B cell (primary cell): ENCODE measurements around the gene FGFR3. TPM values are rescaled to one million over a fixed set of nuclear protein-coding genes. Genes with fewer than 3 reads are reported as not detected.

Experiments
- ATAC-seq: fragments of 200-7000 bp; cut with Tn5 transposase; one replicate; pipeline ENCODE4 v1.10.0; 2021; ENCODE audit warnings: low read depth, mild to moderate bottlenecking, moderate number of reproducible peaks, moderate library complexity
- CTCF ChIA-PET: fragments of 350-600 bp; sonication (Branson Sonifier 250); formaldehyde crosslinking; loops from one replicate; lab custom pipeline; 2021; ENCODE audit warnings: antibody characterized with exemption, inconsistent platforms; lab: Charles Lee
- POLR2A ChIA-PET: fragments of 350-600 bp; sonication (Branson Sonifier 250); formaldehyde crosslinking; loops from one replicate; lab custom pipeline; 2021; ENCODE audit warnings: antibody characterized with exemption; lab: Charles Lee
- DNase-seq: peaks from one replicate; pipeline ENCODE4 v3.0.0; 2013
- H2AFZ ChIP-seq: 2 replicates; pipeline ENCODE4 v1.6.1; 2012; ENCODE audit warnings: mild to moderate bottlenecking, low read depth, low read length; ENCODE audit not compliant: insufficient read depth, poor library complexity, severe bottlenecking
- H3K27ac ChIP-seq, 2 donors: 1 replicate in 1 of 2; 2 replicates in 1 of 2; pipeline ENCODE4 v1.5.1; 2012 to 2013; ENCODE audit warnings: low read length in 2 of 2, mild to moderate bottlenecking in 2 of 2, moderate library complexity in 1 of 2
- H3K27me3 ChIP-seq, 4 experiments: fragments of 200-600 bp in 1 of 4; sonication (generic) in 1 of 4; replicated peaks in 1 of 4; 1 replicate in 2 of 4; 2 replicates in 2 of 4; pipeline versions ENCODE4 v1.6.1 to v1.7.0; 2013 to 2016; ENCODE audit warnings: low read length in 3 of 4, mild to moderate bottlenecking in 2 of 4, mixed read lengths in 1 of 4, moderate library complexity in 1 of 4; ENCODE audit not compliant: insufficient read depth in 4 of 4, control insufficient read depth in 3 of 4; ENCODE audit errors: control extremely low read depth in 1 of 4
- H3K36me3 ChIP-seq, 2 experiments: replicated peaks in 1 of 2; 1 replicate in 1 of 2; 2 replicates in 1 of 2; pipeline versions ENCODE4 v1.6.1 to v1.7.1; 2013; ENCODE audit warnings: low read length in 1 of 2; ENCODE audit not compliant: insufficient read depth in 2 of 2, control insufficient read depth in 1 of 2; ENCODE audit errors: control extremely low read depth in 1 of 2, extremely low read depth in 1 of 2
- H3K4me1 ChIP-seq, 2 donors: fragments of 200-600 bp in 1 of 2; sonication (generic) in 1 of 2; 1 replicate in 1 of 2; 2 replicates in 1 of 2; pipeline versions ENCODE4 v1.5.1 to v1.6.1; 2013 to 2017; ENCODE audit warnings: low read length in 2 of 2; ENCODE audit not compliant: control insufficient read depth in 2 of 2, insufficient read depth in 2 of 2
- H3K4me2 ChIP-seq: replicated peaks from 2 replicates; pipeline ENCODE3; 2012; ENCODE audit warnings: mild to moderate bottlenecking, low read depth, low read length; ENCODE audit not compliant: poor library complexity, severe bottlenecking
- H3K4me3 ChIP-seq, 5 experiments: fragments of 200-600 bp in 1 of 5; sonication (generic) in 1 of 5; 1 replicate in 3 of 5; 2 replicates in 2 of 5; pipeline versions ENCODE4 v1.5.1 to v1.7.0; 2011 to 2016; ENCODE audit warnings: low read length in 4 of 5, mild to moderate bottlenecking in 4 of 5, low read depth in 2 of 5, control low read depth in 1 of 5, moderate library complexity in 1 of 5; ENCODE audit not compliant: insufficient read depth in 1 of 5; ENCODE audit errors: control extremely low read depth in 1 of 5, extremely low read depth in 1 of 5
- H3K79me2 ChIP-seq: fragments of 200-600 bp; sonication (generic); one replicate; pipeline ENCODE4 v1.6.0; 2016; ENCODE audit warnings: low read length; ENCODE audit not compliant: control insufficient read depth, insufficient read depth
- H3K9ac ChIP-seq: fragments of 200-600 bp; sonication (generic); 2 replicates; pipeline ENCODE4 v1.6.1; 2017; ENCODE audit warnings: mild to moderate bottlenecking, low read length, moderate library complexity
- H3K9me3 ChIP-seq, 3 donors: one replicate each; pipeline versions ENCODE4 v1.6.1 to v1.7.1; 2013; ENCODE audit warnings: low read length in 2 of 3; ENCODE audit not compliant: control insufficient read depth in 2 of 3, insufficient read depth in 1 of 3; ENCODE audit errors: control extremely low read depth in 1 of 3
- H4K20me1 ChIP-seq: 2 replicates; pipeline ENCODE4 v1.6.0; 2012; ENCODE audit warnings: mild to moderate bottlenecking, low read length; ENCODE audit not compliant: insufficient read depth, control insufficient read depth, poor library complexity, severe bottlenecking
- H3K27ac Mint-ChIP-seq: one replicate; pipeline ENCODE4 v1.8.0; 2021; ENCODE audit warnings: mixed read lengths
- H3K27me3 Mint-ChIP-seq: one replicate; pipeline ENCODE4 v1.8.0; 2021; ENCODE audit warnings: mixed read lengths
- H3K4me1 Mint-ChIP-seq: one replicate; pipeline ENCODE4 v1.8.0; 2021; ENCODE audit warnings: mixed read lengths
- H3K4me3 Mint-ChIP-seq: one replicate; pipeline ENCODE4 v1.8.0; 2021; ENCODE audit warnings: mixed read lengths
- H3K9me3 Mint-ChIP-seq: one replicate; pipeline ENCODE4 v1.8.0; 2022; ENCODE audit warnings: mixed read lengths; ENCODE audit not compliant: insufficient read depth
- CTCF ChIP-seq: fragments of 200-600 bp; IDR thresholded peaks from one replicate; pipeline ENCODE4 v1.8.0; 2022; ENCODE audit warnings: antibody characterized with exemption, mild to moderate bottlenecking
- EZH2 ChIP-seq: IDR thresholded peaks from 2 replicates; pipeline ENCODE4 v1.6.1; 2012; ENCODE audit warnings: borderline replicate concordance, low read depth, mild to moderate bottlenecking, moderate library complexity, low read length; ENCODE audit not compliant: insufficient read depth, poor library complexity, severe bottlenecking
- WGBS: methylation state at CpG from one replicate; pipeline ENCODE4 v1.1.5; 2013; ENCODE audit warnings: missing lambda C conversion rate; ENCODE audit not compliant: insufficient coverage; 5-methylcytosine and 5-hydroxymethylcytosine counted together
- intact Hi-C: fragments of 100-400 bp; cut with micrococcal nuclease; formaldehyde crosslinking; loops from one replicate; pipeline ENCODE4 v1.10.0; 2022
- polyA plus RNA-seq: library from polyadenylated mRNA; depleted of rRNA; stranded (reverse); fragments of >200 nt; gene quantifications from 2 replicates; pipeline ENCODE4 v1.2.3, GENCODE V29; 2012
- total RNA-seq, 2 donors: library from RNA; stranded (reverse); fragments of 120-200 nt in 1 of 2; gene quantifications; 1 replicate in 1 of 2; 2 replicates in 1 of 2; pipeline versions ENCODE4 v1.2.3 to v1.2.4, GENCODE V29; 2013 to 2022

The FGFR3 gene
- total and polyA plus RNA-seq, 2 donors (not counting 1 experiment from before 2014, with no cell fraction given): not detected

GRCh38 chr4:1751155-1751918, 41.8 kb upstream of the FGFR3 start:
- no peak for ATAC-seq
- 88% methylated on average over 28 of the region's 31 CpGs for WGBS
- Histone ChIP-seq H3K9me3 (no peaks in the 10 kb centered on the region), H3K9ac (no peak overlapping the region), H3K27me3 (peaks cover 0 to 16% (median 0%) of the 10 kb centered on the region in 4 experiments), H3K27ac (no peak overlapping the region), H3K4me1 (peaks cover 14 to 25% of the 10 kb centered on the region in 2 donors), H3K4me2 (no peak overlapping the region), H4K20me1 (no peaks in the 10 kb centered on the region), H3K4me3 (no peak overlapping the region), H3K36me3 (no peaks in the 10 kb centered on the region), H3K79me2 (no peaks in the 10 kb centered on the region), H2AFZ (no peak overlapping the region)
- no peak overlapping the region for H3K4me3 Mint-ChIP-seq
- no peak for TF ChIP-seq CTCF
- ChIA-PET CTCF (interaction anchor here (0.6 to 2.1 kb wide), 3 partner anchors 57 to 149 kb away, joined by 3 to 6 read pairs (median 4); no protein-coding TSS in a partner anchor), POLR2A (no interaction called here)
- H3K9me3 Mint-ChIP-seq: no peaks in the 10 kb centered on the region
- no peak overlapping the region for H3K27ac Mint-ChIP-seq
- intact Hi-C loops: no loop called here
- no peaks in the 10 kb centered on the region for H3K27me3 Mint-ChIP-seq
- DNase-seq: no peak
- H3K4me1 Mint-ChIP-seq: peaks cover 7% of the 10 kb centered on the region

GRCh38 chr4:1751919-1752283, 41.2 kb upstream of the FGFR3 start:
- H3K9me3 Mint-ChIP-seq: no peaks in the 10 kb centered on the region
- no peaks in the 10 kb centered on the region for H3K27me3 Mint-ChIP-seq
- Histone ChIP-seq H3K27ac (no peak overlapping the region), H3K4me2 (no peak overlapping the region), H4K20me1 (no peaks in the 10 kb centered on the region), H3K27me3 (peaks cover 0 to 16% (median 0%) of the 10 kb centered on the region in 4 experiments), H3K36me3 (no peaks in the 10 kb centered on the region), H2AFZ (no peak overlapping the region), H3K4me3 (no peak overlapping the region), H3K4me1 (peaks cover 14 to 22% of the 10 kb centered on the region in 2 donors), H3K9me3 (no peaks in the 10 kb centered on the region), H3K9ac (no peak overlapping the region), H3K79me2 (no peaks in the 10 kb centered on the region)
- TF ChIP-seq CTCF (no peak), EZH2 (no peak)
- intact Hi-C loops: no loop called here
- 80% methylated on average over 8 of the region's 8 CpGs for WGBS
- no peak for ATAC-seq
- DNase-seq: no peak
- peaks cover 7% of the 10 kb centered on the region for H3K4me1 Mint-ChIP-seq
- H3K27ac Mint-ChIP-seq: no peak overlapping the region
- ChIA-PET CTCF (interaction anchor here (0.6 to 2.1 kb wide), 3 partner anchors 56 to 149 kb away, joined by 3 to 6 read pairs (median 4); no protein-coding TSS in a partner anchor), POLR2A (no interaction called here)
- no peak overlapping the region for H3K4me3 Mint-ChIP-seq
